ENCODE measurements around the gene PAPLN. TPM values are rescaled to one million over a fixed set of nuclear protein-coding genes. Genes with fewer than 3 reads are reported as not detected.
"Not testable (repeated sequence)": the region's sequence is repeated elsewhere in the genome, so short reads cannot be mapped to it uniquely, and the experiment has no call there.

PAPLN gene
- total RNA-seq, 2 donors from 2014 or later, result 9.4 to 19.4 TPM

DNA sequence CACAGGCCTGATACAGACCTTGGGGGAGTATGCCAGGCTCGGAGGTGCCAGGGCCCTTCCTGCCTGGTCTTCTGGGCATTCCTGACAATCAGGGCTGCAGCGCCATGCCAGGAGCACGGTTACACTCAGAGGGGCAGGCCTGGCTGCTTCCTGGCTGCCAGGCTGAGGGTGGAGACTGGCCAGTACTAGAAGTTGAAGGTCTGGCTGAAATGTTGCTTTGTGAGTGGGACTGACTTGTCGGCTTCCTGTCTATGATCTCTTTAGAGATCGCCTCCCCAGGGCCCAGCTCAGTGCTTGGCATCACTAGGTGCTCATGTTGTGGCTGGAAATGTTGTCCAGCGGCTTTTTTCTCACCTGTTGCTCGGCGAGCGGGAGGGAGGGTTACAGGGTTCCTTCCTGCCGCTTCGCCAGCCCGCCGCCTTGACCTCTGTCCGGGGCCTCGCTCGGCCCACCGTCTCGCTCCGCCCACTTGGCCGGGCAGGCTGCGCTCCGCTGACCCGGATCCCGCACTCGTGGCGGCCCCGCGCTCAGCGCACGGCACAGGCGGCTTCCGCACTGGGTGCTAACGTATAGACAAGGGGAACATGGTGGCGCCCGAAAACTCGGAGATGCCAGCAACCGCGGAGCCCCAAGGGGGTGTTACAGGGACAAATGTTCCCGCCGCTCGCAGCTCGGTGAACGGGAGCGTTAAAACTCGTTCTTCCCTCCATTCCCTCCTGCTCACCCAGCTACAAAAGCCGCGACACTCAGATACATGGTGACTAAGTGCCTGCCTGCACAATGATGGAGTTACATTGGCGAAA, 32.6 kb downstream of the PAPLN start:
- intact Hi-C loops (cut with DNase I), result no loop called here
- no peak for DNase-seq (ENCODE audit: low spot score)

DNA sequence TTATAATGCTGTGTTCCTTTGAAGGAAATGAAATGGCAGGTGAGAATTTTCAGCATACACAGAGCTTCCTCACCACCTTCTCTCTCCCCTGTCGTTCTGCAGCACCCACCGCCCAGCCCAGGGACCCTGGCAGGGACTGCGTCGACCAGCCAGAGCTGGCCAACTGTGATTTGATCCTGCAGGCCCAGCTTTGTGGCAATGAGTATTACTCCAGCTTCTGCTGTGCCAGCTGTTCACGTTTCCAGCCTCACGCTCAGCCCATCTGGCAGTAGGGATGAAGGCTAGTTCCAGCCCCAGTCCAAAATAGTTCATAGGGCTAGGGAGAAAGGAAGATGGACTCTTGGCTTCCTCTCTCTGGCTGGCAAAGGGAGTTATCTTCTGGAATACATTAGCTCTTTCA, 35.1 kb downstream of the PAPLN start:
- intact Hi-C loops (cut with DNase I), result no loop called here
- no peak for DNase-seq (ENCODE audit: low spot score)

DNA sequence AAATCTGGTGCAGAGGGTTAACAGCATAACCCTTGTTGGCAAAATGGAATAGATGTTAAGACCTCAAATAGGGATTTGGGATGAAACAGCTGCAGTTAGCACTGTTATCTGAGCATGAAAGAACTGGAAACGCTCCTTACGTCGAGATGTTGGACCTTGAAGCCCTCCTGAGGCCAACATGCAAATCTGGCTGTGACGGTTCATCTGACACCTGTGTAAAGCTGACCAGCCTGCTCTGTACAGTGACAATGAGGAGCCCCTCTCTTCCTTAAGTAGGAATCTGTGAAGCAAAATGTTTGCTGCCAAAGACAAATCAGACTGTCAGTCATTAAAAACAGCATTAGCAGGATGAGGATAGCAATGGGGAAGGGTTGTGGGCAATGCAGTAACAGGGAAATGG, 36.5 kb downstream of the PAPLN start:
- intact Hi-C loops (cut with DNase I), result no loop called here
- DNase-seq (ENCODE audit: low spot score), result no peak

DNA sequence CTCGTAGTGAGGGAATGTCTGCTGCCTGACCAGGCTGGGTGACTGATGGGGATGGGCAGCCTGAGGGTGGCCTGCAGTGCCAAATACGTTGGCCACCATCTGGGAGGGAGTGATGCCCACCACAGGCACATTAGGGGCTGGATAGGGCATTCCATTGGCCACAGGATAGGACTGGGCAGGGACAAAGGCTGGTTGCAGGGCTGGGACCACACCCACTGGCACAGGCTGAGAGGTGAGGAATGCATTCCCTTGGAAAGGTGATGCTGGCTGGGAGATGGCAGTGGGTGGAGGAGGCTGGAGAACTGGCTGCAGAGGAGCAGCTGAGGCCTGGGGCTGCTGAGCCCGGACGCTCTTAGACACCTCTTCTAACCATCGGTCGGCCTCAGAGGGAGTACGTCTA, 39.5 kb downstream of the PAPLN start:
- no peak for DNase-seq (ENCODE audit: low spot score)
- intact Hi-C loops (cut with DNase I), result no loop called here

DNA sequence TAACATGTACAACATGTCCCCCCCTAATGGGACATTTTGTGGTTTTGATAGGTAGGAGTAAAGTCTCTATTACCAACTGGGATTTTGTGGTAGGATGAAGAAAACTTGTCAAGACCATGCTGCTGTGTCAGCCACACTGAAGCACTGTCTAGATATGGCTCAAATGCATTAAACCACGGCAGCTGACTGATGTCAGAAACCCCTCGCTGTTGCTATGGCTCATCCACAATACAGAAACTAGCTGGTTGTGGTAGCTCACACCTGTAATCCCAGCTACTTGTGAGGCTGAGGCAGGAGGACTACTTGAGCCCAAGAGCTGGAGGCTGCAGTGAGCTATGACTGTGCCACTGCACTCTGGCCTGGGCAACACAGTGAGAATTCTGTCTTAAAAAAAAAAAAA, 40.1 kb downstream of the PAPLN start:
- no peak for DNase-seq (ENCODE audit: low spot score)
- intact Hi-C loops (cut with DNase I), result no loop called here

DNA sequence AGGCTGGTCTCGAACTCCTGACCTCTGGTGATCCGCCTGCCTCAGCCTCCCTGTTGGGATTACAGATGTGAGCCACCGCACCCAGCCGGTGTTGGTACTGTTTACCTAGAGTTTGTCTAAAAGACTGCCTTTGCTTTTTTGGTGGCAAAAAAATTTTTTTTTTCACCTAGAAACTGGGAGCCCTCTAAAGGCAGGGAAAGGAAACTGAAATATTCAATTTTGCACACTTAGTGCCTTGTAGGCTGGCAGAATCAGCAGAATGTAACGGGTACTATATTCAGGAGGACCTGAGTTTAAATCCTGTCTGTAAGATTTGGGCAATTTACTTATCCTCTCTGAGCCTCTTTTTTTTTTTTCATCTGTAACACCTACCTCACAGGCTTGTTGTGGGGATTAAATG, 43.6 kb downstream of the PAPLN start:
- intact Hi-C loops (cut with DNase I), result no loop called here
- DNase-seq (ENCODE audit: low spot score), result no peak

DNA sequence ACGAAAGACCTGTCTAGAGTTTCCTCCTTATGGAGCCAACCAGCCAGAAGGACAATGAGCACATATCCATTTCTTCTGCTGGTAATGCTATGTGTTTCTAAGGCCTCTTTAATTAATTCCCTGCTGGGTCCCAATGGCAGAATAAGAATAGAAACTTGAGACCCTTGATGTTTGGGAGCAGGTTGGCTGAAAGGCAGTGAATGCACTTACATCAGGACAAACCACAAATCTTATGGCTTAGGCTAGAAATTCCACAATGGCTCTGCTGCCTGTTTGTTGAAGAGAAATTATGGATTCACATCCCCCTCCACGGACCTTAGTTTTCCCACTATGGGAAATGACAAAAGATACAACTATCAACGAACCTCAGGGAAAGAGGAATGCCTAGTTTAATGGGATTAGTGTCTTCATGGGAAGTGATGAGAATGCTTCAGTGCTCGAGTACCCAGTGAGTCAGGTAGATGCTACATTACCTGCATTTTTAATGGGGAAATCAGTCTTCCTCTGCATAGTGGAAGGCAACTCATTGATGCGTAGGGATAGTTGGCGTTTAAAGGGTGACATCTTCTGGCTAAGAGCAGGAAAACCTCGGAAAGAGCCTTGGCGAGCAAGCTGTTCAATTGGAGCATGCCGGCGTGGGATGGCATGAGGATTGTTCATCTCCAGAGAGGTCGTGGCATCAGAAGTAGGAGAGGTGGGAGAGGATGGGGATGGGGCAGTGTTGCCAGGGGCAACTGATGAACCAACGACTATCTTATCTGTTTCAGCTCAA, 46.5 kb downstream of the PAPLN start:
- no peak for DNase-seq (ENCODE audit: low spot score)
- intact Hi-C loops (cut with DNase I), result no loop called here

DNA sequence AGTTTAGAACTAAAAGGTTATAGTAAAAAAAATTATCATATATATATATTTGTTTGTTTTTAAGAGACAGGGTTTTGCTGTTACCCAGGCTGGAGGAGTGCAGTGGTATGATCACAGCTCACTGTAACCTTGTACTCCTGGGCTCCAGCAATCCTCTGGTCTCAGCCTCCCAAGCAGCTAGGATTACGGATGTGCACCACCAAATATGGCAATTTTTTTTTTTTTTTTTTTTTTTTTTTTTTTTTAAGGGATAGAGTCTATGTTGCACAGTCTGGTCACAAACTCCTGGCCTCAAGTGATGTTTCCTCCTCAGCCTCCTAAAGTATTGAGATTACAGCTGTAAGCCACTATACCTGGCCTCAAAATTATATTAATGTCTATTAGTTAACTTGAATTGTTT, 48.7 kb downstream of the PAPLN start:
- no peak for DNase-seq (ENCODE audit: low spot score)
- intact Hi-C loops (cut with DNase I), result no loop called here

DNA sequence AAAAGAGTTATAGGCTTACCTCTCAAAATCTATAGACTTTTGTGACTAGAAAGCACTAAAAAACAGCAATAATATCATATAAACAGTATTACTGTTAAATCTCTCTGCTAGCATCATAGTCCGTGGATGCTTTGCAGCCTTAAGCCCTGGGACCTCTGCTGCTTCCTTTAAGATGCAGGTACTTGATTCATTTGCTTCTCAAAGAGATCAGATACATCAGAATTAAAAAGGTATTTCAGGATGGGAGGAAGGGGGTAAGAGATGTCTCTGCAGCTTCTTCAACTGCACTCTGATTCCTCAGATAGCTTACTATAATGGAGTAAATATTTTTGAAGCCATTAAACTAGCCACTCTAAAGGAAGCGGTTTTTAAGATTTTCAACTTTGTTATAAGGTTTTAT, 49.3 kb downstream of the PAPLN start:
- intact Hi-C loops (cut with DNase I), result no loop called here
- no peak for DNase-seq (ENCODE audit: low spot score)

DNA sequence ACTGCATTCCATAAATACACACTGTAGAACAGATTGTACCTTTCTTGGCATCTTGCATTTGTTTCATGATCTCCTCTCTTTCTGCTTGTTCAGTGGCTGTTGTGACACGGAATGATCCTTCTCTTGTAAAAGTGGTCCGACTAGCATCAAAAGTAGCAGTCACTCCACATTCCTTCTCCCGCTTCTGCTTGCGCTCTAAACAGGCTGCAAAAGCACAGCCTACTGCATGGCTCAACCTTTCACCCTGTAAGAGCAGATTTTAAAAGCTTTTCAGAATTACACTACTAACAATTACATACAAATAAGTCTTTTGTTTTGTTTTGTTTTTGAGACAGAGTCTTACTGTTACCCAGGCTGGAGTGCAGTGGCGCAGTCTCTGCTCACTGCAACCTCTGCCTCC, 49.8 kb downstream of the PAPLN start:
- no peak for DNase-seq (ENCODE audit: low spot score)
- intact Hi-C loops (cut with DNase I), result no loop called here

DNA sequence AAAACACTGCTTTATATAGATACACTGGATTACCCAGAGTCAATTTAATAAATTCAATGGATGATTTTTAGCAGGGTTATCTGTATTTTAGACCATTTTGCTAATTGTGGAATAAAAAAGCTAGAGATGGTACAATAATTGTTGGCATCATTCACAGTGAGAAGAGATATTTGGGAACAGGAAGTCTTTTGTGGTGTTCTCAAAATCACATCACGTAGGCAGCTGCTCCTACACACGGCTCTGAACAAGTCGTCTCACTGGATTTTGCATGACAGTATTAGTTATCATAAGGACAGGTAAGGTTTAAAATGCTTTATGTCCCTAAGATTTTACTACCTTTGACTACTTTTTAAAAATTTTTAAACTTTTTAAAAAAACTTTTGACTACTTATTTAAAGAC, 52.0 kb downstream of the PAPLN start:
- DNase-seq (ENCODE audit: low spot score), result no peak
- intact Hi-C loops (cut with DNase I), result no loop called here

DNA sequence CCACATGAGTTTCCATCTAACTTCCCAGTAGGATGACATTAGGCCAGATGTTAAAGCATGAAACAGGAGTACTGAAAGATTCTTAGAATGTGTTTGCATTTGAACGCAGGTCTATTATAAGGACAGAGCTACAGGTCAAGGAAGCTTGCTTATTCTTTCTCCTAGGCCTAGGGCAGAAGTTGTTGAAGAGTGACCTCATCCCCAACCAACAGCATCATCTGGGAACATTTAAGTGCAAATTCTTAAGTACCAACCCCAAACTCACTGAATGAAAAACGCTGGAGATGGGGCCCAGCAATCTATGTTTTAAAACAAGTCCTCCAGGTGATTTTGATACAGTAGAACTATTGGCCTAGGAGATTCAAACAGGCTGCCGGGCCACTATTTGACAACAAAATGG, 52.4 kb downstream of the PAPLN start:
- no peak for DNase-seq (ENCODE audit: low spot score)
- intact Hi-C loops (cut with DNase I), result loop anchor here (5.0 to 10.0 kb wide), 3 partner anchors 115 to 185 kb away; no protein-coding TSS in a partner anchor

DNA sequence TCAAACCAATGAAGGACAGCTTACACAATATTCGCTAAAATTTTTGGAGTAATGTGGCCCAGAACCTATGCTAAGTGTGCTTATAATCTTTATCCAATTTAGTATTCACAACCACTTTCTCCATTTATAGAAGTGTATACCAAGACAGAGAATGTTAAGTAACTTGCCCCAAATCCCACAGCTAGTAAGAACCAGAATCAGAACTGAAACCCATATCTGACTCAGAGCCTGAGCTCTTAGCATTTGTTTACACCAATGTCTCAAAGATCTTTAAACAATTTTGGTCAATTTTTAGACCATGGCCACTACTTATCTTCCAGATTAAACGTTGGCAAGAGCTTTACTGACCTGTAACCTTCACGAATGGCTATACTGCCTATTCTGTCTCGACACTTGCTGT, 53.0 kb downstream of the PAPLN start:
- DNase-seq (ENCODE audit: low spot score), result no peak
- intact Hi-C loops (cut with DNase I), result loop anchor here (5.0 to 10.0 kb wide), 3 partner anchors 115 to 185 kb away; no protein-coding TSS in a partner anchor

DNA sequence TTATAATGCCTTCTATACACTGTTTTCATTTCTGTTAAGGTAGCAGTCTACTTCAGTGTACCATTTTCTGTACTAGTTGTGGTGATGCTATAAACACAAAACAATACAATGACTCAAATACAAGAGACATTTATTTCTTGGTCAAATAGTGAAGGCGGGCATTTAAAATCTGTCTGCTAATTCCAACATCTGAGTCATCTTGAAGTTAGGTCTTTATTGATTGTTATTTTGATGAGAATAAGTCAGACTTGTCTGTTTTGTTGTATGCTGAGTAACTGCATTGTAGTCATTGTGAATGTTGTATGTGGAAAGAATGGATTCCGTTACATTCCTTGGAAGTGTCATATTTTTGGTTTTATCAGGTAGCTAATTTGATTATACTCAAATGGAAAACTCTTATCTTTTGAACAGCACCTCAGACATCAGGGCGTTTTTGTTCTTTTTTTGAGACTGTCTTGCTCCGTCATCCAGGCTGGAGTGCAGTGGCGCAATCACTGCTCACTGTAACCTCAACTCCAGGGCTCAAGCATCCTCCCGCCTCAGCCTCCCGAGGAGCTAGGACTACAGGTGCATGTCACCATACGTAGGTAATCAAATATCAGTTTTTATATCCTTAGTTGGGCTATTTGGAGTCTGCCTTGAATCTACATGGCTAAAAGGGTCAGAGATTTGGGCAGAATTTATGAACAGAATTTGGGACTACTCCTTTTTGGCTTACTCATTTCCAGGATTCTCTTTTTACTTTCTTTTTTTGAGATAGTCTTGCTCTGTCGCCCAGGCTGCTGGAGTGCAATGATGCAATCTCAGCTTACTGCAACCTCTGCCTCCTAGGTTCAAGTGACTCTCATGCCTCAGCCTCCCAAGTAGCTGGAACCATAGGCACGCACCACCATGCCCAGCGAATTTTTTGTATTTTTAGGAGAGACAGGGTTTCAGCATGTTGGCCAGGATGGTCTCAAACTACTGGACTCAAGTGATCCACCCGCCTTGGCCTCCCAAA, 56.8 kb downstream of the PAPLN start:
- intact Hi-C loops (cut with DNase I), result loop anchor here (5.0 to 10.0 kb wide), 3 partner anchors 119 to 181 kb away; no protein-coding TSS in a partner anchor
- no peak for DNase-seq (ENCODE audit: low spot score)

DNA sequence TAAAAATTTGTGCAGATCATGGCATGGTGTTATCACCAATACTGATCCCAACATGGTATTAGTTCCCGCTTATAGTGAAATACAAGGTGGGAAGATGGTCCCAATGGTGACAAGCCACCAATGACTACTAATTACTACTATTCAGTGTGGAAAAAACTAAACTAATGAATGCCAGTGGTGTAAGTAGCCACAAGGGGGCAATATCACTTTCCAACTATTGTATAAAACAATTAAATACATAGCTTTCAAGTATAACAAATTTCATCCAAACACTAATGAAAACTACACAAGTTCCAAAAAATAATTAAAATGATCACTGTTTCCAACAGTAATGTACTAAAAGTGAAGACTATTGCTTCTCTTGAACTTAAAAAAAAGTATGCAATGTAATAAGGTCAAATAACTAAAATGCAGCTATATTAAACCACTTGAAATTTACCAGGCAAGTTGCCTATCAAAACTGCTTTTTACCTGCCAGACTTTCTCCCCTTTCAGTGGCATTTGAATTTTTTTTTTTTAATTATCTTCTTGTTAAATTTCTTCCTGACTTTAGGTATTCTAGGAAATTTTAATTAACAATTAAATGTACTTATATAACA, 58.0 kb downstream of the PAPLN start:
- no peak for DNase-seq (ENCODE audit: low spot score)

DNA sequence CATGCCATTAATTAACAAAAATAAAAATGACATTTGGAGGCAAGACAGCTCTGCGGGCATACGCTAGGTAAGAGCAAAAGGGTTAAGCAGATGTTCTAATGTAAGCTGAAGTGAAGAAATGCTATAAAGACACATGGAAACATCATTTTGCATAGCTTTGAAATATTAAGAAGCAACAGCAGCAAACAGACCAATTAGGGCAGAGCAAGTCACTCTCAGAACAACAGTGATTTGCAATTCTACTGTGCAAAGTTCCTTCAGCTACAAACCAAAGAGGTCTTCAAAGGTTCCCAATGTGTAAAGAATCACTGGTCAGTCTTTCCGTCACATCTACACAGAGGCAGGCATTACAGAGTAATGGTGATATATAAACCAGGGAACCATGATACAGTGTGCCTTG, 68.2 kb downstream of the PAPLN start:
- DNase-seq (ENCODE audit: low spot score), result no peak
- intact Hi-C loops (cut with DNase I), result no loop called here

More for the DNA sequence above, 58.0 kb downstream of the PAPLN start:
- intact Hi-C loops (cut with DNase I), result loop anchor here (10.0 kb wide), 2 partner anchors 120 to 180 kb away; no protein-coding TSS in a partner anchor

DNA sequence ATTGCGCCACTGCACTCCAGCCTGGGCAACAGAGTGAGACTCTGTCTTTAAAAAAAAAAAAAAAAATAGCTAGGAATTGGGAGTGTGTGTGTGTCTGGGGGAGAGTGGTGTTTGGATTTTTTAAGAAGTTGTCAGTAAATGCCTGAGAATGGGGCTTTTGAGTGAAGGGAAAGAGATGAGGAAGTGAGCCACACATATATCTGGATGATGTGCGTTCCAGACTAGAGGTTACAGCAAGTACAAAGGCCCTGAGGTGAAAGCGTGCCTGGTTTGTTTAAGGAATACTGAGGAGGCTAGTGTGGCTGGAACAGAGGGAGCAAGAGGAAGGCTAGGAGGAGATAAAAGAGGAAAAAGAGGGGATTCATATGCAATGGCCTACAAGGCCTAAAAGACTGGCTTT, 70.0 kb downstream of the PAPLN start:
- DNase-seq (ENCODE audit: low spot score), result no peak
- intact Hi-C loops (cut with DNase I), result no loop called here

DNA sequence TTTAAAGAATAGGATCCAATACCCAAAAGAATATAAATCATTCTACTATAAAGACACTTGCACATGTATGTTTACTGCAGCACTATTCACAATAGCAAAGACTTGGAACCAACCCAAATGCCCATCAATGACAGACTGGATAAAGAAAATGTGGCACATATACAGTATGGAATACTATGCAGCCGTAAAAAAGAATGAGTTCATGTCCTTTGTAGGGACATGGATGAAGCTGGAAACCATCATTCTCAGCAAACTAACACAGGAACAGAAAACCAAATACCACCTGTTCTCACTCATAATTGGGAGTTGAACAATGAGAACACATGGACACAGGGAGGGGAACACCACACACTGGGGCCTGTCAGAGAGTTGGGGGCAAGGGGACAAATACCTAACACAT, 71.9 kb downstream of the PAPLN start:
- intact Hi-C loops (cut with DNase I); DNase-seq (ENCODE audit: low spot score): not testable (repeated sequence)

DNA sequence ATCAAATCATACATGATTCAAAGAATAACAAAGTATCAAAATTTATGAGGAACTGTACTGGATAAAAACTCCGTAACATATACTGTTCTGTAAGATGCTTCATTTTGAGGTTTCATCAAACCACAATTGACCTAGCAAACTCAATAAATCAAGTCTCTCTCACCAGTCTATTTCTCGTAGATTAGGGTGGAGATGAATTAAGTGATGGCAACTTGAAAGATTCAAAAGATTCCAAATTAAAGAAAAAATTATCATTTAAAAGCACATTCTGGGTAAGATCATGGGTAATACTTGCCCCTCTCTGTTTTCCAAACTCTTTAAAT, 74.4 kb downstream of the PAPLN start:
- intact Hi-C loops (cut with DNase I), result no loop called here
- no peak for DNase-seq (ENCODE audit: low spot score)

All from posterior vena cava (tissue), 2 donors.